ENCODE results near the gene PXMP4.
A peak's percentile ranks its signal among the peaks of the same experiment; 100 is the strongest.
"Not testable (repeated sequence)": the region's sequence is repeated elsewhere in the genome, so short reads cannot be mapped to it uniquely, and the experiment has no call there.

Gene PXMP4

DNA sequence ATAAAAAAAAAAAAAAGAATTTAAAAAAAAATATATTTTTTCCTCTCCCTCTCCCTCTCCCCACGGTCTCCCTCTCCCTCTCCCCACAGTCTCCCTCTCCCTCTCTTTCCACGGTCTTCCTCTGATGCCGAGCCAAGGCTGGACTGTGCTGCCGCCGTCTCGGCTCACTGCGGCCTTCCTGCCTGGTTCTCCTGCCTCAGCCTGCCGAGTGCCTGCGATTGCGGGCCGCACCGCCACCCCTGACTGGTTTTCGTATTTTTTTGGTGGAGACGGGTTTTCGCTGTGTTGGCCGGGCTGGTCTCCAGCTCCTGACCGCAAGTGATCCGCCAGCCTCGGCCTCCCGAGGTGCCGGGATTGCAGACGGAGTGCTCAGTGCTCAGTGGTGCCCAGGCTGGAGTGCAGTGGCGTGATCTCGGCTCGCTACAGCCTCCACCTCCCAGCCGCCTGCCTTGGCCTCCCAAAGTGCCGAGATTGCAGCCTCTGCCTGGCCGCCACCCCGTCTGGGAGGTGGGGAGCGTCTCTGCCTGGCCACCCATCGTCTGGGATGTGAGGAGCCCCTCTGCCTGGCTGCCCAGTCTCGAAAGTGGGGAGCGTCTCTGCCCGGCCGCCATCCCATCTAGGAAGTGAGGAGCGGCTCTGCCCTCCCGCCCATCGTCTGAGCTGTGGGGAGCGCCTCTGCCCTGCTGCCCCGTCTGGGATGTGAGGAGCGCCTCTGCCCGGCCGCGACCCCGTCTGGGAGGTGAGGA lies 19.2 kb downstream of the PXMP4 start:
- H3K4me3 Mint-ChIP-seq; H3K9me3 Mint-ChIP-seq (ENCODE audit: low read depth): not testable (repeated sequence)

DNA sequence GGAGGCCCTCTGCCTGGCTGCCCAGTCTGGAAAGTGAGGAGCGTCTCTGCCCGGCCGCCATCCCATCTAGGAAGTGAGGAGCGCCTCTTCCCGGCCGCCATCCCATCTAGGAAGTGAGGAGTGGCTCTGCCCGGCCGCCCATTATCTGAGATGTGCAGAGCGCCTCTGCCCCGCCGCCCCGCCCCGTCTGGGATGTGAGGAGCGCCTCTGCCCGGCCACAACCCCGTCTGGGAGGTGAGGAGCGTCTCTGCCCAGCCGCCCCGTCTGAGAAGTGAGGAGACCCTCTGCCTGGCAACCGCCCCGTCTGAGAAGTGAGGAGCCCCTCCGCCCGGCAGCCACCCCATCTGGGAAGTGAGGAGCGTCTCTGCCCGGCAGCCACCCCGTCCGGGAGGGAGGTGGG lies 21.1 kb downstream of the PXMP4 start:
- H3K27me3 Mint-ChIP-seq; H3K9me3 Mint-ChIP-seq (ENCODE audit: low read depth); H3K36me3 Mint-ChIP-seq; H3K4me3 Mint-ChIP-seq; H3K4me1 Mint-ChIP-seq (ENCODE audit: low read depth); H3K27ac Mint-ChIP-seq: not testable (repeated sequence)

More for the DNA sequence above, 19.2 kb downstream of the PXMP4 start:
- H3K27me3 Mint-ChIP-seq; H3K27ac Mint-ChIP-seq; H3K4me1 Mint-ChIP-seq (ENCODE audit: low read depth); H3K36me3 Mint-ChIP-seq: not testable (repeated sequence)

DNA sequence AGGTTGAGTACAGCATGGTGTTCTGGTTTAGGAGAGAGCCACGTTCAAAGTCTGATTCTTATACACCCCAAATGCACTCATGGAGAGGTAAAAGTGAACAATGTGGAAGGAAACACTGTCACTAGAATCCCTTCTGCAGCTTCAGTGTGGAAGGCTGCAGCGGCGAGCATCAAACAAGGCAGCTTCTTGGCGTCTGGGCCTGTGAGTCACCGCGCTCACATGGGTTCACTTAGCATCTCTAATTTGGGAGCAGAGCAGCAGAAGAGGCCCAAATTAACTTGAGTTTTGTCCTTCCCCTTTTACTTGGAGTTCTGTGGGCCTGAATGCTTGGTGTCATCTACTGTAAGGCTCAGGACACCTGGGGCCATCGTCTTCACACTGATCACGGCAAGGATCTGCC lies 23.0 kb downstream of the PXMP4 start:
- Mint-ChIP-seq H3K4me3 (no peak overlapping the region), H3K9me3 (ENCODE audit: low read depth) (no peaks in the 10 kb centered on the region), H3K27me3 (no peaks in the 10 kb centered on the region), H3K27ac (no peak overlapping the region), H3K36me3 (no peaks in the 10 kb centered on the region), H3K4me1 (ENCODE audit: low read depth) (no peaks in the 10 kb centered on the region)

DNA sequence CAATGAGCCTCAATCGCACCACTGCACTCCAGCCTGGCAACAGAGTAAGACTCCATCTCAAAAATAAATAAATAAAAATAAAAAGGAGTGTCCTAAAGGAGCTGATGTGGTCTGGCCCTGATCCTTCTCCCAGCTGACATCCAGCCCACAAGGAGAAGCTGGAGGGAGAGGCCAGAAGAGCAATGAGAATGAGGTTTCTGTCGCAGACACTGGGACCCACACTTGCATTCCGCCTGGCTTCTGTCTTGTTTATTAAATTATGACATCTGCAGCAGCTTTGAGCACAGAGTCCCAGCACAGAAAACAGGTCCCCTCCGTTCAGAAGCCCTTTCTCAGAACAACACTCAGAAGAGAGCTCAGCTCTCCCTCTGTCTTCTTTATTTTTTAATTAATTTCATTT lies 23.7 kb downstream of the PXMP4 start:
- Mint-ChIP-seq H3K27ac (no peak overlapping the region), H3K36me3 (no peaks in the 10 kb centered on the region), H3K27me3 (no peaks in the 10 kb centered on the region), H3K9me3 (ENCODE audit: low read depth) (no peaks in the 10 kb centered on the region), H3K4me1 (ENCODE audit: low read depth) (no peaks in the 10 kb centered on the region), H3K4me3 (no peak overlapping the region)

DNA sequence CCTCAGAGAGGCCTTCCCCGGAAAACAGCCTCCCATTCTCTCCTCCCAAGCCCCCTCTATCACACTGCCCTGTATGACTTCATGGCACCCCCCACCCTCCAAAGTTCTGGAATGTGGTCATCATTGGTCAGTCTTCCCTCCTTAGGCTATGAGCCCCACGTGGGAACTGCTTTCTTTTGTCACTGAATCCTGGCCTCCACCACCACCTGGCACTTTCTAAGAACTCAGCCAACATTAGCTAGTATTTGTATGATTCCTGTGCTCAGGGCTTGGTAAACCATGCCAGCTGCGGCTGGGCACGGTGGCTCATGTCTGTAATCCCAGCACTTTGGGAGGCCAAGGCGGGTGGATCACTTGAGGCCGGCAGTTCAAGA lies 25.5 kb downstream of the PXMP4 start:
- no peak overlapping the region for H3K27ac Mint-ChIP-seq
- no peak overlapping the region for H3K4me3 Mint-ChIP-seq
- H3K4me1 Mint-ChIP-seq (ENCODE audit: low read depth), result peaks cover 9% of the 10 kb centered on the region
- H3K36me3 Mint-ChIP-seq, result no peaks in the 10 kb centered on the region
- H3K27me3 Mint-ChIP-seq, result no peaks in the 10 kb centered on the region
- H3K9me3 Mint-ChIP-seq (ENCODE audit: low read depth), result no peaks in the 10 kb centered on the region

DNA sequence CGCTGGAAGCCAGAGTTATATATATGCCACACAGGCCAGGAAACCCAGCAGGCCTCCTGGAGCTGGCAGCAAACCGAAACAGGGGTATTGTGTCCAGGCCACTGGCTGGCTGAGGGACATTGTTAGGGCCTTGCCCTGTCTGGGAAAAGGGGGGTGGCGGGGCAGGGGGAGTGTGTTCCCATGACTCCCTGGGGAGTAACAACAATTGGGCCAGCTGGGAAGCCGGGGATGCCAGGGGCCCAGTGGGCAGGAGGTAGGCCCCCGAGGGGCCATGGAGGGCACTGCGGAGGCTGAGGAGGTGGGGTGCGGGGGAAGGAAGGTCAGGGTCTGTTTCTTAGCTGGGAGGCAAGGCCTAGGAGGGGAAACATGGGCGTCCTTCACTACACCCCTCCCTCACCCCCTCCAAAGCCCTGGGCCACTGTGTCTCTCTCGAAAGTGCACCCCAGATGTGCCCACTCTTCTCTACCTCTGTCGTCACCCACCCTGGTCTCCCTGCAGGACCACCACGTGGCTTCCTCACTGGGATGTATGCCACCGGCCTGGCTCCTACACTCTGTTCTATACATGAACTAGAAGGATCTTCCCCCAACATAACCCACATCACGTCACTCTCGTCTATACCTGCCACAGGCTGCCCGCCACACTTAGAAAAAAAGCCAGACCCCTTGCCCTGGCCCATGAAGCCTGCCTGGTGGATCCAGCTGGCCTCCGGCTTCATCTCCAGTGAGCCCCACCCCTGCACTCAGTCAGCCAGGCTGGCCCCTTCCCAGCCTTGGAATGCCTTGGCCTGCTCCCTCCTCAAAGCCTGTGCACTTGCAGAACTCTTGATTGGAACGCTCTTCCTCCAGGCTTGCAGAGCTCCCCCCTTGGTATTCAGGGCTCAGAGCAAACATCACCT lies 26.1 kb downstream of the PXMP4 start:
- Mint-ChIP-seq H3K4me1 (ENCODE audit: low read depth) (peaks cover 15% of the 10 kb centered on the region), H3K4me3 (no peak overlapping the region), H3K27ac (no peak overlapping the region), H3K27me3 (no peaks in the 10 kb centered on the region), H3K9me3 (ENCODE audit: low read depth) (no peaks in the 10 kb centered on the region), H3K36me3 (no peaks in the 10 kb centered on the region)

DNA sequence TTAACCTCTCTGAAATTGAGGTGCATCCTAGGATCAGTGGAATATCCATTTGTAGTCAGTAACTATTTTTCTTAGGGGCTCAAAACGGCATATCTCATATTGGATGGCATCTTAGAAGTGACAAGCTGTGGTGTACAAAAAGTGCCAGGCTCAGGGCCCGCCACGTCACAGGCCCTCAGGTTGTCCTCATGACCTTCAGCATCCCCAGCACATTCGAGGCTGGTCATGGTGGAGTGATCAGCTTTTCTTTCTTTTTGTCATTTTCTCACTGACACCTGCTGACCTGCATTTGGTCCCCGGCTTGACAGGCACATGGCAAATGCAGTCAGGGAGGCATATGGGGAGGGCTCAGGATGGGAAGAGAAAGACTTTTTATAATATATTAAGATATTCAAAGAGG lies 26.8 kb downstream of the PXMP4 start:
- H3K36me3 Mint-ChIP-seq, result no peaks in the 10 kb centered on the region
- H3K4me3 Mint-ChIP-seq, result no peak overlapping the region
- H3K4me1 Mint-ChIP-seq (ENCODE audit: low read depth), result peaks cover 22% of the 10 kb centered on the region
- H3K27ac Mint-ChIP-seq, result no peak overlapping the region
- H3K27me3 Mint-ChIP-seq, result no peaks in the 10 kb centered on the region
- no peaks in the 10 kb centered on the region for H3K9me3 Mint-ChIP-seq (ENCODE audit: low read depth)

DNA sequence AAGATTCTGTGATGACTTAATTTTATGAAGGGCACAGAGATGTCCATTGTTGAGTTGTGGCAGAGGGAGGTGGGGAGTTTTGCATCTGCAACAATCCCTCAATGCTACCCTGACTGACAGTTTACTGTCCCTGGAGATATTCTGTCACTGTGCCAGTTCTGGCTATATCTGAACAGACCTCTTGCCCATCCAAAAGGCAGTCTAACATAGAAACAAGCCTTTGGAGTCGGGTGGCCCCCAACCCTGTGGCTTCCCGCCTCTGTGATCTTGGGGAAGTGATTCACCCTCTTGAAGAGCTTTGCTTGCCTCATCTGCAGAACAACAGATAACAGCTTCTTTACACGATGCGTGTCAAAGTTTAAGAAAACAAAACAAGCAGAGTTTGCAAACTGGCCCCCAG lies 30.1 kb downstream of the PXMP4 start:
- no peaks in the 10 kb centered on the region for H3K27me3 Mint-ChIP-seq
- H3K4me1 Mint-ChIP-seq (ENCODE audit: low read depth), result peaks cover 45% of the 10 kb centered on the region
- H3K4me3 Mint-ChIP-seq, result peak overlapping the region; percentile 69
- H3K36me3 Mint-ChIP-seq, result no peaks in the 10 kb centered on the region
- H3K27ac Mint-ChIP-seq, result peak overlapping the region; percentile 87
- H3K9me3 Mint-ChIP-seq (ENCODE audit: low read depth), result no peaks in the 10 kb centered on the region

DNA sequence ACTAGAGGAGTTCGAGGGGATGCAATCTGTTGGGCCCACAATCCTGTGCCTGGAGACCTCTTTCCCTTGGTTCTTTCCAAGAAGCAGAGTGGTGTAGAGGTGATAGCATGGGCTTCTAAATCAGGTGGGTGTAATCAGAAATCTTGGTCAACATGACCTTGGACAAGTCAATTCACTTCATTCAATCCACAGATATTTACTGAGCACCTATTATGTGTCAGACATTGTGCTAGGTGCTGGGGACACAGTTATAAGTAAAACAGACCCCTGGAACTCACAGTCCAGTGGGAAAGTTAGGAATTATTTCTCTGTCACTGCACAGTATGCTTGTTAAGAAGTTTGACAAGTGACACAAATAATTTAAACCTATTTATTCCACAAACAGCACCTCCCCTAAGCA lies 30.6 kb downstream of the PXMP4 start:
- peaks cover 49% of the 10 kb centered on the region for H3K4me1 Mint-ChIP-seq (ENCODE audit: low read depth)
- peak overlapping the region; percentile 69 for H3K4me3 Mint-ChIP-seq
- H3K9me3 Mint-ChIP-seq (ENCODE audit: low read depth), result no peaks in the 10 kb centered on the region
- no peaks in the 10 kb centered on the region for H3K27me3 Mint-ChIP-seq
- H3K36me3 Mint-ChIP-seq, result no peaks in the 10 kb centered on the region
- H3K27ac Mint-ChIP-seq, result peak overlapping the region; percentile 87

DNA sequence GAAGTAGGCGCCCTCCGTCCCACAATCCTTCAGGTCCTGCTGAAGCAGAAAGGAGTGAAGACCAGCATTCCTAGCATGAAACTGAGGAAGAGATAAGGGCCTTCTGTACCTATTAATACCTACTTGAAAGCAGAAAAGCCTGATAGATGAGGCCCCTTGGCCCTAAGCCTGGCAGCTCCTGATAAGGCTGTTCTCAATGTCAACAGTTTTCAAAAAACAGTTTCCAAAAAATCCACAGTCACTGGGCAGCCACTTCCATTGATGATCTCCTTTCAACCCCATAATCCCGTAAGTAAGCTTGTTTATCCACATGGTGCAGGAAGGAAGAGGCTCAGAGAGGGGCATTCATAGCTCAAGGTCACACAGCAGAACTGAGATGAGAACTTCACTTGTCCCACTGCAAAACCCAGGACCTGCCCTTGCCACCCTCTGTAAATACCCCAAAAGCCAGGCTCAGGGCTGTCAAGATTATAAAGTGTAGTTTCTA lies 31.1 kb downstream of the PXMP4 start:
- H3K9me3 Mint-ChIP-seq (ENCODE audit: low read depth), result no peaks in the 10 kb centered on the region
- no peaks in the 10 kb centered on the region for H3K36me3 Mint-ChIP-seq
- H3K4me1 Mint-ChIP-seq (ENCODE audit: low read depth), result peaks cover 49% of the 10 kb centered on the region
- no peaks in the 10 kb centered on the region for H3K27me3 Mint-ChIP-seq
- H3K4me3 Mint-ChIP-seq, result no peak overlapping the region
- H3K27ac Mint-ChIP-seq, result peak overlapping the region; percentile 56

DNA sequence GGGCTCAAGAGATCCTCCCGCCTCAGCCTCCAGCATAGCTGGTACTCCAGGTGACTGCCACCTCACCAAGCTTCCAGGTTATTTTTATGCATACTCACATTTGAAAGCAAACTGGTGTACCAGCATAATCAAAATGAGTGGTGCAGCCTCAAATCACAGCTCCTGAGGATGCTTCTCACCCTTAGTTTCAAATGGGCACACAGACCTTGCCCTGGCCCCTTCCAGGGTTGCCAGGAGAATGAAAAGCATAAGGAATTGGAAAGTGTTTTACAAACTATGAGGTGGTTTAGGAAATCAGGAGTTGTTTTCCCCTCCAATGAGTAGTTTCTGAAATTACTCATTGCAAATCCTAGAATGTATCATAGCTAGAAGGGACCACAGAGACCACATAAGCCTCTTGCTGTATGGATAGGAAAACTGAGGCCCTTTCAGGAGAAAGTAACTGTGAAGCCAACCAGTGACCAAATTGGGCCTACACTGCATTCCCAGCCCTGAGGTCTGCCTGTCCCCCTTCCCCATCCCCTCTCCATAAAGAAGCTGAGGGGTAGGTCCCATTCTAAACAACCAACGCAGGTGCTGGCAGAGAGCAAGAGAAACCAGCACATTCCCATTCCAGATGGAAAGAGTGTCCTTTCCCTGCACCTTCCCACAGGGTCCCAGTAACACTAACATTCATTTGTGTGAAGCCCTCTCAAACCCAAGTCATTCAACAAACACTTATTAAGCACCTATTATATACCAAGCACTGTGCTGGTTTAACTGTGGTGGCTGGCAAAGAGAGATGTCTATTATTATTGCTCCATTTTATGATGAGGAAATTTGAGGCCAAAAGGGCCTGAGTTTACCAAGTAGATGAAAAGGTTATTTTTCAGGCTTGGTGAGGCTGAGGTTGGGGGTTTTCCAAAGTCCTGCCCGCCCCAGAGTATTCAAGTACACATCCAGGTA lies 31.8 kb downstream of the PXMP4 start:
- H3K4me3 Mint-ChIP-seq, result peak overlapping the region; percentile 46
- no peaks in the 10 kb centered on the region for H3K36me3 Mint-ChIP-seq
- H3K4me1 Mint-ChIP-seq (ENCODE audit: low read depth), result peaks cover 49% of the 10 kb centered on the region
- H3K27me3 Mint-ChIP-seq, result no peaks in the 10 kb centered on the region
- peak overlapping the region; percentile 2 for H3K27ac Mint-ChIP-seq
- H3K9me3 Mint-ChIP-seq (ENCODE audit: low read depth), result no peaks in the 10 kb centered on the region

DNA sequence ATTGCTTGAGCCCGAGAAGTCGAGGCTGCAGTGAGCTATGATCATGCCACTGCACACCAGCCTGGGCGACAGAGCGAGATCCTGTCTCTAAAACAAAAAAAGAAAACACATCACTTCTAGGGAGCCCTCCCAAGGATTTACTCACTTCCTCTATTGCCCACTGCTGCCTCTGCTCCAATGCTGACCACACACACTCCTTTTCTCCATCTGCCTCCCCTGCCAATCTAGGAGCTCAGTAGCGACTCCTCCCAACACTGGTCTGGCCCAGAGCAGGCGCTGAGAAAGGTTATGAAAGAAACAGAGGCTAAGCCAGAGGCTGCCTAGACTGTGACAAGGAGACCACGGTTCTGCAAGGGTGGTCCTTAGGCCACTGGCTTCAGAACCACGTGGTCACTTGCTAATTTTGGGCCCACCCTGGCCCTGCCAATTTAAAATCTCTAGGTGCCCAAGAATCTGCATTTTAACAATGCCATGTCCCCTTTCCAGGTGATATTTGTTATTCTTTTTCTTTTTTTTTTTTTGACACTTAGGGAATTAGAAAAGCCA lies 32.7 kb downstream of the PXMP4 start:
- Mint-ChIP-seq H3K27ac (peak overlapping the region; percentile 87), H3K36me3 (no peaks in the 10 kb centered on the region), H3K9me3 (ENCODE audit: low read depth) (no peaks in the 10 kb centered on the region), H3K27me3 (no peaks in the 10 kb centered on the region), H3K4me1 (ENCODE audit: low read depth) (peaks cover 49% of the 10 kb centered on the region), H3K4me3 (no peak overlapping the region)

DNA sequence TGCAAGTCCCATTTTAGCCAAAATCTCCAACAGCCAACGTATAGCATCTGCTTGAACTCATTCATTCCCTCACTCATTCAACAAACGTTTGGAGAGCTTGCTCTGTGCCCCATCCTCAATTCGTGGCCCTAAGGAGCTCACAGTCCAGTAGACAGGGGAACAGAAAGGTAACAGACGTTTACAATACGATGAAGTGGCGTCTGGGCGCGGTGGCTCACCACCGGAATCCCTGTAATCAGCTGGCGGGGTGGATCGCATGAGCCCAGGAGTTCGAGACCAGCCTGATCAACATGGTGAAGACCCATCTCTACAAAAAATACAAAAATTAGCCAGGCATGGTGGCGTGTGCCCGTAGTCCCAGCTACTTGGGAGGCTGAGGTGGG lies 33.1 kb downstream of the PXMP4 start:
- Mint-ChIP-seq H3K27ac (peak overlapping the region; percentile 87), H3K4me1 (ENCODE audit: low read depth) (peaks cover 50% of the 10 kb centered on the region), H3K27me3 (no peaks in the 10 kb centered on the region), H3K4me3 (peak overlapping the region; percentile 82), H3K9me3 (ENCODE audit: low read depth) (no peaks in the 10 kb centered on the region), H3K36me3 (no peaks in the 10 kb centered on the region)

DNA sequence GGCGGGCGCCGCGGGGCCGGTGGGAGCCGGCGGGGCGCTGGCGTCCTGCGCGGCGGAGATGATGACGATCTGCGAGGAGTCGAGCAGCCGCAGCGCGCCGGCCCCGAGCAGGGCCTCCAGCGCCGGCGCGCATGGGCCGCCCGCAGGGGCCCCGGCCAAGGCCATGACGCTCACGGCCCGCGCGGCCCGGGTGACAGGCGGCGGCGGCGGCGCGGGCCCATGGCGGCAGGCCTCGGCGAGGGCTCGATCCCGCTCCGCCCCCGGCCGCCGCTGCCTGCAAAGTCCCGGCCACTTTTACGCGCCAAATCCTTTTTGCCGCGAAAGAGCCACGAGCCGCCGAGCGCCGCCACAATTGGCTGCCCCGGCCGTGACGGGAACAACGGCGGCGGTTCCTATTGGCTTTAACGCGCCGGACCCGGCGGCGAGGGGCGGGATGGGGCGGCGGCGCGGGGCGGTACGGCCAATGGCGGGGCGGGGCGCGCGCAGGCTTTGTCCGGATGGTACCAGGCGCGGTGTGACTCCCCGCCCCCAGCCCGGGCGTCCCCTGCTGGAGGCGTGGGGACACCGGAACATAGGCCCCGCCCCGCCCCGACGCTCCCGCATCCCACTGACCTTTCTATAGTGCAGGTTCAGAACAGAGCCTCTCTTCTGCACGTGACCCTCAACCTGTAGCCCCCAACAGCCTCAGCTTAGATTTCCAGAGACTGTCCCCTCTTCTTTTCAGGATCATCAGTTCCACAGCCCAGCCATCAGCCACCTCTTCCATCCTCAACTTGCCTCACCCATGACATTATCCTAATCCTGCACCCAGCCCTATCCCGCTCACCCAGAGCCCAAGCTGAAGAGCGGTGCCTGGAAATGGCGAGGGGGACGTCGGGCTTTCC lies 33.8 kb downstream of the PXMP4 start, which contains the start of gene E2F1:
E2F1 (minus strand) TSS at position 286 of the 884 bp plus-strand sequence; CDS start at position 165, 121 bp downstream.
- Mint-ChIP-seq H3K27me3 (no peaks in the 10 kb centered on the region), H3K36me3 (no peaks in the 10 kb centered on the region), H3K9me3 (ENCODE audit: low read depth) (no peaks in the 10 kb centered on the region), H3K27ac (peak within 1 kb of the TSS; percentile 87), H3K4me3 (peak within 1 kb of the TSS; percentile 89), H3K4me1 (ENCODE audit: low read depth) (peaks cover 53% of the 10 kb centered on the region)
